Measurements from ENCODE around the gene YTHDF2. TPM values are rescaled to one million over a fixed set of nuclear protein-coding genes. Genes with fewer than 3 reads are reported as not detected.

The YTHDF2 gene
- total RNA-seq, 6 experiments from 2014 or later: 66.9 to 88.2 (median 76.6) TPM

GRCh38 chr1:28819020-28819419 lies 82.3 kb downstream of the YTHDF2 start:
- DNase-seq: no peak
- Mint-ChIP-seq H3K27me3 (ENCODE audit: insufficient read depth) (peaks cover 30% of the 10 kb centered on the region), H3K4me3 (no peak overlapping the region), H3K4me1 (ENCODE audit: low read depth) (no peaks in the 10 kb centered on the region), H3K36me3 (ENCODE audit: low read depth) (no peaks in the 10 kb centered on the region), H3K27ac (no peak overlapping the region), H3K9me3 (no peaks in the 10 kb centered on the region)
- no peak for TF ChIP-seq CTCF (IDR thresholded peaks at IDR 0.05)

Other genes with a start within 250 kb of the YTHDF2 start
- gene RCC1, start 230.9 kb upstream of the YTHDF2 start, total RNA-seq (2021; fragmentation: NEBNext Ultra II Directional; extraction: Animal tissue kit (Norgen Biotek cat#: 25700)): 10 to 100 TPM; 30.9 to 45.4 (median 38.4) TPM
- 10 to 100 TPM; 20.9 to 33.0 (median 28.2) TPM for gene TRNAU1AP, start 183.9 kb upstream of the YTHDF2 start, total RNA-seq (2021; fragmentation: NEBNext Ultra II Directional; extraction: Animal tissue kit (Norgen Biotek cat#: 25700))
- under 1 TPM in 3 of 6 experiments, not detected in 3; 0.19 to 0.53 (median 0.20) TPM for gene RAB42, start 144.7 kb upstream of the YTHDF2 start, total RNA-seq (2021; fragmentation: NEBNext Ultra II Directional; extraction: Animal tissue kit (Norgen Biotek cat#: 25700))
- 10 to 100 TPM; 32.0 to 40.7 (median 35.9) TPM for gene TAF12, start 93.9 kb upstream of the YTHDF2 start, total RNA-seq (2021; fragmentation: NEBNext Ultra II Directional; extraction: Animal tissue kit (Norgen Biotek cat#: 25700))
- gene RNU11, start 88.3 kb upstream of the YTHDF2 start, total RNA-seq (2021; fragmentation: NEBNext Ultra II Directional; extraction: Animal tissue kit (Norgen Biotek cat#: 25700)): not detected
- gene GMEB1, start 68.2 kb upstream of the YTHDF2 start, total RNA-seq (2021; fragmentation: NEBNext Ultra II Directional; extraction: Animal tissue kit (Norgen Biotek cat#: 25700)): 10 to 100 TPM; 11.1 to 13.2 (median 12.0) TPM
- not detected for gene OPRD1, start 75.2 kb downstream of the YTHDF2 start, total RNA-seq (2021; fragmentation: NEBNext Ultra II Directional; extraction: Animal tissue kit (Norgen Biotek cat#: 25700))
- gene EPB41, start 177.6 kb downstream of the YTHDF2 start, total RNA-seq (2021; fragmentation: NEBNext Ultra II Directional; extraction: Animal tissue kit (Norgen Biotek cat#: 25700)): 1 to 10 TPM; 2.4 to 8.8 (median 3.4) TPM